Activated gamma-delta T cell treated with anti-CD3 and anti-CD28 coated beads, Interleukin-2, amount 50 U/mL, for 16 hours (primary cell): ENCODE measurements around the gene PGC.

Experiments used
- DNase-seq: peaks from one replicate; pipeline ENCODE4 v3.0.0-alpha.2; 2020; ENCODE audit warnings: low read depth

Gene PGC

DNA sequence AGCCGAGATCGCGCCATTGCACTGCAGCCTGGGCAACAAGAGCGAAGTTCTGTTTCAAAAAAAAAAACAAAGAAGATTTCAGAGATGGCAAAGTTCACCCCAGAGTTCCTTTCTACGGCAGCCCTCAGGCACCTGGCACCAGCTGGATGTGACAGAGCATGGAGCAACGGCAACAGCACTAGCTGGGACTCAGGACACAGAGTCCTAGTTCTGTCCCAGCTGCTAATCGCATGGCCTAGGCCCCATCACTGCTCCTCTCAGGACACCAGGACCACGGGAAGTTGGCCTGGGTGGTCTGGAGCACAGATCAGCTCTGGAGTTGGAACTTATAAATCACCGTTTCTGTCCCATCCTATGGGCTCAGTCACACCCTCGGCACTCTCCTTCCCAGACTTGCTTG is 1.1 kb downstream of the PGC start:
- no peak for DNase-seq

DNA sequence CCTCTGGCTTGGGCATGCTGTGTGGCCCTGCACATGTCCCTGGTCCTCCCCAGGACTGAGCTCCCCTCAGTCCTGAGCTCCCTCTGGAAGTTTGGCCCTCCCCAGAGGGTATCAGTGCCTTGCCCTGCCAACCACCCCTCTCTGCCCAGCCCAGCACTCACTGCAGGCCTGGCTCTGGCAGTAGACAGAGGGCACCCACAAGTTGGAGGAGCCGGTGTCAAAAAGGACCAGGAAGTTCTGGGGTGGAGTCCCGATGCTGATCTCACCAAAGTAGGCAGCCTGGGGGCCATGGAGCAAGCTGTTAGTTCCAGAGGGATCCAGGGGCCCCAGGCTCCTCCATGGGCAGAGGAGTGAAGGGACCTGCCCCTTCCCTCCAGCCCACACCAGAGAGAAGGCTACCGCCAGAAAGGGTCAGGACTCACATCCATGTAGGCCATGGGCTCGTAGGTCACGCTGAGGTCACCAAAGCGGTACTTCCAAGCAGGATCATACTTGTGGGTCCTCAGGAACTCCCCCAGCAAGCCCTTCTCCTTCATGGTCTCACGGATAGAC is 2.9 kb downstream of the PGC start:
- DNase-seq: no peak

DNA sequence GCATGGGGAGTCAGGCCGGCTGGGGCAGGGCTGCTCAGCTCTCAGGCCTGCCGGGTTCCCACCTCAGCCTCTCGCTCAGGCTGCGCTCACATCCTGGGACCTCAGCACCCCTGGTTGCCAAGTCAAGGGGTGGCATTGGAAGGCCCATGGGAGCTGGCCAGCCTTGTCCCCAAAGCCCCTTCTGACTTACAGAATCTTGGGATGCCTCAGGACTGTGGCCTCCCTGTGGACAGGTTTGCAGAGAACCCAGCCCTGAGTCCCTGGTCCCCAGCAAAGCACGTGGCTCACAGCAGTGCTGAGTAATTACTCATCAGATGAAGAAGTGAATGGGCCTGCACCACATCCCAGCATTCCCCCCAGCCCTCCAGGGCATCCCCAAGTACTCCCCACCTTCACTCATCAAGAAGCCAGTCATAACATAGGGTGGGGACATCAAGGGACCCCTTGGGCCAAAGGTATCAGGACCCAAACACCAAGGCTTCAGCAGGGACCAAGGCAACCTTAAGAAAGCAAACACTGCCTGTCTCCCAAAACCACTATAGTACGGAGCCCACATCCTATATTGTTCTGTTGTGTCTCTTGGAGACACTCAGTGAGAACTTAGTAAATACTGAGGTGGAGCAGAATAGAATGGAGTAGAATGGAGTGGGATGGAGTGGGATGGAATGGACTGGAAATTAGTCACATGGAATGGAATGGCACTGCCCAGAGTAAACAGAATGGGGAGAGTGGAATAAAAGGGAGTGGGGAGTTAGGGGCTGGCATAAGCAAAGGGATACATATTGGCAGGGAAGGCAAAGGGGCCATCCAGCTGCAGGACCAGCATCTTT is 3.6 kb downstream of the PGC start:
- DNase-seq: no peak

DNA sequence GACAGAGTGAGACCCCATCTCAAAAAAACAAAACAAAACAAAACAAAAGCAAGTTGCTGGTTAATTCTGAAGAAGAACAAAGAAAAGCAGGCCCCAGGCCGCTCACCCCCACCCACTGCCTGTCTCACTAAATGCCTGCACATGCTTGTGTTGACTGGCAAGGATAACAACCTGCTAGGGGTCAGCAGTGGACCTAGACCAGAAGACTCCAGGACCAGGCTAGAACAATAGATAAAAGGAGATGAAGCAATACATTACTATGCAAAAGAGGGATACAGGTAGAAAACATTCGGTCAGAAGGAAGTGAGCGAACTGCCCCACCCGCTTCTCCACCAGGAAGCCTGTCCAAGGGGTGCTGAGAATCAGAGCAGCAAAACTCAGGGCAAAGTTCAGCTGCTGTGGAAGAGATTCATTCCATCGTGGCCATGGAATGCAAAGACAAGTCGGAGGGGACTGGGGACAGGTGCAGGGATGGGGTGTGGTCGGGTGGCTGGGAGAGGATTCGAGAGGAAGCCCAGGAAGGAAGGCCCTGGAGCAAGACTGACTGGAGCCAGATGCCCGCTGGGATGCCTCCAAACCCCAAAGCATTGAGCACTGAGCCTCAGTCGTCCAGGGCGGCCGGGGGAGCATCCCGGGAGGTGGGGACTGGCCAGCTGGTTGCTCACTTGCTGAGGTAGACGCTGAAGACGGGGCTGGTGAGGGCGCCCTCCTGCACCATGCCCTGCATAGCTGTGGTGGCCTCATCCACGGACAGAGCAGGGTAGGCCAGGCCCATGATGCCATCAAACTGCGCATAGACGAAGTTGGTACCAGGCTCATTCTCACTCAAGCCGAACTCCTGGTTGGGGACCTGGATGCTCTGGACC is 5.3 kb downstream of the PGC start:
- no peak for DNase-seq

DNA sequence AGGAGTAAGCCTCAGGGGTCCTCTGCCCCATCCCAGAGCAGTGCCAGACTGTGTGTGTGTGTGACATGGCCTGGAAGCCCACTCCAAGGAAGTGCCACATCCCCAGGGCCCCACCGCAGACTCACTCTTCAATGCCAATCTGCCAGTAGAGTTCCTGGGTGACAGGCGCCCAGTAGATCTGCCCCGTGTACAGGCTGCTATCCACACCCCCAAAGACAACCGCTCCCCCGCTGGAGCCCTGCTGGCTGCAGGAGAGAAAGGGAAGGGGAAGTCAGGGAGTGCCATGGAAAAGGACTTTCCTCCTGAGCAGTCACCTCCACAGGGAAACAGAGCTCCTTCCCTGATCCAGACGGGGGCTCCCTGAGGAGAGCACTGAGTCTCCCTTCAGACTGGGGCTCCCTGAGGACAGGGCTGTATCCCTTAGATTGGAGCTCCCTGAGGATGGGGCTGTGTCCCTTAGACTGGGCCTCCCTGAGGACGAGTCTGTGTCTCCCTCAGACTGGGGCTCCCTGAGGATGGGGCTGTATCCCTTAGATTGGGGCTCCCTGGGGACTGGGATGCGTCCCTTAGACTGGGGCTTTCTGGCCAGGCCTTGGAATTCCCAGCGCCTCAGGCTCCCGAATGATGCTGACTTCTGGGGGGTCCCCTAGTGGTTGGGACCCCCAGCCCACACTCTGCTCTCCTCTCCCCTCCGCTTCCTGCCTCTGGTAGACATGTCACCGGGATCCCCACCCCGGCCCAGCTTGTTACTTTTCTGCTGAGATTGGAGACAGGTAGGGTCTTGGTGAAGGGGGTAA is 6.6 kb downstream of the PGC start:
- DNase-seq: no peak

DNA sequence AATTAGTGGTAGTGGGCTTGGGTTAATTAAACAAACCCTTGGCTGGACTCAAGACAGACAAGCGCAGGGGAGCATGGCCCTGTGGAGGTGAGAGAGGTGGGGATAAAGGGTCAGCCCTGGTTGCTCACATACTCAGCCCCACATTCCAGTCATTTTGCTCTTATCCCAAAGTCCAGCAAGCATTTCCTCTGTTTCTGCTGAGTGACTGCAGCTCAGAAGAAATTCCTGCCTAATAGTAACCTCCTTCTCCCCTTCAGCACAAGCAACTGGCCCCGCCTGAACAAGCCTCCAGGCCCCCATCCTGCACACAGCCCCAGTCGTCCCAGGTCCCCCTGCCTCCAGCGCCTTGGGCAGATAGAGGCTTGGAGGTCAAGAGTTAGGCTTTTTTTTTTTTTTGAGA is 8.2 kb downstream of the PGC start:
- no peak for DNase-seq

DNA sequence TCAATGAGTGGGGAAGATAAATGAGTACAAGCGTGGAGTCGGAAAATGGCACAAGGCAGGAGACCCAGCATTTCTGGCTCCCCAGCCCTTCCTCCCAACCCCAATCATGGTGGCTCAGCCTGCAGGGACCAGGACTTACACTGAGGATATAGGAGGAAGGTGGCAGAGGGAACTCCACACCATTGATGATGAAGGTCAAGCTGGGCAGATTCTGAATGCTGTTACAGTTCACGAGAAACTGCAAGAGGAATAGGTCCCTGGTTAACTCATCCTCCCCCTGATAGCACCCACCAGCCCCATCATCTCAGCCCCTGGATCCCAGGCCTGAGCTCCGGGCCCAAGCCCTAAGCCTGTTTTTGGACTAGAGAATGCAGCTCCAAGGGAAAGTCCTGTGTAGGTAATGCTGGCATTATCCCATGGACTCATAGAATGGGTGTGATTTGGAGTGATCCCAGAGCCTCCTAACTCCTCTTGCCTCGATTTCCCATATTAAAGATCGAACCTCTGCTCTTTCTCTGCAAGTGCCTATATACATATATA is 9.5 kb downstream of the PGC start:
- no peak for DNase-seq

DNA sequence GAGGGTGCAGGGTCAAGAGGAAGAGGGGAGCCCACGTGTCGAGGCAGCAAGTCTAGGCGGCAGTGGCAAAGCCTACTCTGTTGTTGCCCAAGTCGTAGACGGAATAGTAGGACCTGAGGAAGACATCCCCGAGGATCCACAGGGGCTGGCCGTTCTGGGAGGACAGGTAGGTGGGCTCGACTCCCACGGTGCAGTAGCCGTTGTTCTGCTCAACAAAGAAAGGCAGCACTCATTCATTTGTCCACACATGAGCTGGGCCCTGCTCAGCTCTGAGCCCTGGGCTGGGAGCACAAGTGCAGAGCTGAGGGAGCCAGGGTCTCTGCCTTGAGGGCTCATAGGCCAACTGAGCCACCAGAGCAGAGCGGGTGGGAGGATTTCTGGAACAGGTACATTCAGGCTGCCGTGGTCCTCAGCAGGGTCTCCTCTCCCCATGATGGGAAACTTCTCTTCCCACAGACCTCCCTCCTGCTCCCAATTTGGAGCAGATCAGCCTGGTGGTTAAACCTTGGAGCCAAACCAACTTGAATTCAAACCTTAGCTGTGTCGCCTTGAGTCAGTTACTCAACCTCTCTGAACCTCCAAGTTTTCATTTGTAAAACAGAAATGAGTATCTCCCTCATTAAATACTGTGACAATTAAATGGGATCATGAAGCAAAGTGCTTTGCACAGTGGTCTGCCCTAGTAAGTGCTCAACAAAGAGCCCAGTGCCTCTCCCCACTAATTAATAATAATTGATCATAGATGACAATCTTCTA is 10.2 kb downstream of the PGC start:
- no peak for DNase-seq

DNA sequence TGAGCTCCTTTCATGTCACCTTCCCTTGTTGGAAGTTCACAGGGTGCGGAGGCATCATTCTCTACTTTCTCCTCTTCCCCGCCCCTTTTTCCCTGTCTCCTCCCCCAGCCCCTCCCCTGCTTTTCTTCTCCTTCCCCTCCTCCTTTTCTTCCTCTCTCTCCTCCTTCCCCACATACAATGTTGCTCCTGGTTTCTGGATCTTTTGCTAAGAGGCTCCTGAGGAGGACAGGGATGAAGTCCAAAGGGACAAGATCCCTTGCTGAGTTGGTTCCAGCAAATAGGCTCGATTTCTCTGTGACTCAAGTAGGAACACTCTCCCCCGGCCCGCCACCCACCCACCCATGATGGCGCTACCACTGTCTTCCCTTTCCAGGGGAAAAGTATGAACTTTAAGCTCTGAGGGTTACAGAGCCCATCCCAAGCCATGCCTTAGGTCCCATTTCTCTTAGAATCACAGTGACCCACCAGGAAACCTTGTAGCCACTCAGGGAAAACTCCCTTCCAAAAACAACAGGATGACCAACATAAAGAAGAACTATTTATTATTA is 10.9 kb downstream of the PGC start:
- no peak for DNase-seq

DNA sequence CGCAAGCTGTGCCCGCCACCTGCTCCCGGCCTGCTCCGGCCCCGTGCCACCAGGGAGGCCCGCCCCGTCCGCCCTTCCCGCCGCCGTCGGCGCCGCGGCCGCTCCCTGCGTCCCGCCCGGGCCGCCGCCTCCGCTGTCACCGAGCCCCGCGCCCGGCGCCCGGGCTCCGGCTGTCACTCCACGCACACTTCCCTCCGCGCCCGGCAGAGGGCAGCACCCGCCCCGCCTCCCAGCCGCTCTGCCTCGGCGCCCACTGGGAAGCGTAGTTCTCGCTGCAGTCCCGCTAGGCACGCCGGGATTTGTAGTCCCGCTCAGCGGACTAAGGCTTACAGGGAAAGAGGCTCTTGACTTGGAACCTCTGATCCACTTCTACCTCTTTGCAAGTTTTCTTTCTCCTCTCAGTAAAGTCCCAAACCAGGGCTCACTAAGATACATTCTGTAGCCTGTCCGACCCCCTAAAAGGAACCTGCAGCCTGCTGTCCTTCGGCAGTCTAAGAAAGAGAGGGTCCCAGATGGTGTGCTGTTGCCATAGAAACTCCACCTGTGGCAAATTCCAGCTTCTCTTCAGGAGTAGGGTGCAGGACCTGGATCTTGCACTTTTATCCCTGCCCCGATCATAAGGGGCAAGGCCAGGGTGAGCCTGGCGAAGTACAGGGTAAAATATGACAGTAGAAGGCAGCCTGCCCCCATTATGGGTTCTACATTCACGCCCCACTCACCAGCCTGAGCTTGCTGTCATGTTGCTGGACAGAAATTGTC is 11.6 kb downstream of the PGC start, which contains the start of gene TFEB:
Gene TFEB (minus strand): TSS at position 182 of the 759 bp plus-strand sequence. CDS start 44,395 bp downstream, outside the sequence.
- DNase-seq: peak; percentile 88

DNA sequence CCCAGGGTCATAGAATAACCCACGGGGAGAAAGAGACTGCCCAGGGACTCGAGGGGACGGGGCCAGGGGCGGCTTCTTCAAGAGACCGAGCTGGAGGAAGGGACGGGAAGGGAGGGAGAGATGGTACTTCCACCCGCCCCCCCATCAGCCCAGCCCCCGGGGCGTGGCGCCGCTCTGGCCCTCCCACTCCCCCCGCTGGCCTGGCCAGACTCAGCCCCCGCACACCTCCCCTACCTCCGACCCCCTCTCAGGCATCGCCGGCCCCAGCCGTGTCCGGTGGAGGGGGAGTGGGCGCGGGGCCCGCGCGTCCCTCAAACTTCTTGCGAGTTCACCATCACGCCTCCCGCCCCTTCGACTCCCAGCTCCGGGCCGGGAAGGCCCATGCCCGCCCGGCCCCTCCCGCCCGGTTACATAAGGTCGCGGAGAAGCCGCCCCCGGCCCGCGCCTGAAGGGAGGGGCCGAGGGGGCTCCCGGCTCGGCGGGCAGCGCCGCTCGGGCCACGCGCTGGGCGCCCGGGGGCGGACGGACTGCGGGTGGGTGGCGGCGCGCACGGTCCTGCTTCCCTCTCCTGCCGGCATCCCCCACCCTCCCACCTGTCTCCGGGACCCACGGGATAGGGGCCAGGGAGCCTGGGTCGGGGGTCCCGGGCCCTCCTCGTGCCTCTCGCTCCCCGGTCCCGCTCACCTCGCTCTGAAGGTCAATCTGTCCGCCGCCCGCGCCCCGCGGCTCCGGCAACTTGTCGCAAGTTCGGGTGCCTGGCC is 12.4 kb downstream of the PGC start:
- DNase-seq: peak; percentile 48

DNA sequence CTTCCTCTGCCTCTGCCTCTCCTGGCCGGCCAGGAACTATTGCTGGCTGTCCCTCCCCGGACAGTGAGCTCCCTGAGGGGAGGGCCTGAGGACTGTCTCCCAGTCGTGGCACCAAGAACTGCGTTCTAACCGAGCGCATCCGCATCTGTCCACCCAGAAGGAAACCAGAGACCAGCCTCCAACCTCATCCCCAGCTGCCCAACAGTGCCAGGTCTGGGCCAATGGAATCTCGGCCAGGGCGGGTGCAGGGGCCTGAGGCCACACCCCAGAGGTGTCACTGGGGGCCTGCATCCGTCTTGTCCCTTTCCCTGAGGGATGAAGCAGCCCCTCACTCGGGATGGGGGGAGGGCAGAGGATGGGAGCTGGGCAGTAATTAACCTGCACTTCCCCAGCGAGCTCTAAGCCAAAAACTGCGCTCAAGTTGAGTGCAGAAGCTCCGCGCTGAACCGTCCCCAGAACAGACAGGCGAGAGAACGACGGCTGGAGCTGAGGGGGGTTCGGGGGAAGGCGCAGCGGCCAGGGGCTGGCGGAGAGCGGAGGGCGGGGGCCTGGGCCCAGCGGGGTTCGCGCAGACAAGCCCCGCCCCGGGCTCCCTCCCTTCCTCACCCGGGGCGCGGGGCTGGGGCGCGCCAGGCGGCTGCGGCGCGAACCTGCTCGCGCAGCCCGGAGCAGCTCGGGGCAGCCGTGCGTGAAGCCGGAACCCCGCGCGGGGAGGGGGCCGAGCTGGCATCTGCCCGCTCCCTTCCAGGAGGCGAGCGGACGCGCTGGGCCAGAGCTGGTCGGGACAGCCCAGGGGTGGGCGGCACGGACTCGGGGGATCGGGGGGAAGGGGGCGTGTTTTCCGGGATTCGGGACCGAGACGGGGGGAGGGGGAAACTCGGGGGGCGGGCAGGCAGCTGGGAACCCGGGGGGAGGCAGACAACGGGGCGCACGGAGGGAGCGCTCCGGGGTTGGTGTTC is 13.2 kb downstream of the PGC start:
- DNase-seq: peak; percentile 40

DNA sequence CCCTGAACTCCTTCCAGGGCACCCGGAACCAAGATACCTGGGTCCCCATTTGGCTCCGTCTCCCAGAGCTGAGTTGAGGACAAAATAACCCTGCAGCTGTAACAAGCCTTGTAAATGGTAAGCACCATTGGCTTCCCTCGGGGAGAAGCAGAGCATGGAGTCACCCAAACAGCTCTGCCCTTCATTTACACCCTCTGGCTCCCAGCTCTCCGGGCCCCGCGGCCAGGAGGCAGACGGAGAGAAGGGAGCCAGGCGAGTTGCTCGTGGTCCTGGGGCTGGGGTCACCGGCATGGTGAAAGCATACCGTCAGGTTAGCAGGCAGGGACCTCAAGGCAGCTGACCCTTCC is 13.9 kb downstream of the PGC start:
- no peak for DNase-seq

DNA sequence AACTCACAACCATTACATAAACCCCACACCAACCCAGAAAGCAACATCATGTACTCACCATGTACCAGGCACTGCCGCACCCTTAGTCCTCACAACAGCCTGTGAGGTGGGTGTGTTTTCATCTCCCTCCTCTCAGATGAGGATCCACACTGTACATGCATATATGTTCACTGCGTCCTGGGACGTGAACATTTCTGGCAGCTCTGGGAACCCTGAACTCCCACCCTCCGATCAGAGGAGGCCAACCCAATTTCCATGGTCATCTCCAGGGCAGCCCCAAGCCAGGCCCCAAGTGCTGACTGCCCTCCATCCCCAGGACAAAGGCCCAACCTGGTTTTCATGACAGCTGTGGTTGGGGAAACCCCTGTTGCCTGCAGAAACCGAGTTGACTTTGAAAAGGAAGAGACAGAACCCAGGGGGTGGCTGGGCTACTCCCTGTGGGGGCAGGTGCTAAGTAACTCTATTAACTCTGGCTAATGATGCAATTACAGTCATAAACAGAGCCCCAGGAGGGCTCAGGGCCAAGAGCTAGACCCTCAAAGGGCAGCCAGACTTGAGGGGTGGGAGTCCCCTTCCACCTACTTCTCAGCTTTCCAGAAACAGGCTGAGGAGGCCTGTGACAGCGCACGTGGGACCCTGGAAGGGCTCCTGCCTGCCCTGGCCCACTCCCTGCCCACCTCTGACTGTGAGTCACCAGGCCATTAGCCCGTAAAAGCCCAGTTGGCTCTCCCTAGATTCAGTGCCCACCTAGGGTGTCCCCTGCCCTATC is 14.4 kb downstream of the PGC start:
- peak; percentile 56 for DNase-seq

DNA sequence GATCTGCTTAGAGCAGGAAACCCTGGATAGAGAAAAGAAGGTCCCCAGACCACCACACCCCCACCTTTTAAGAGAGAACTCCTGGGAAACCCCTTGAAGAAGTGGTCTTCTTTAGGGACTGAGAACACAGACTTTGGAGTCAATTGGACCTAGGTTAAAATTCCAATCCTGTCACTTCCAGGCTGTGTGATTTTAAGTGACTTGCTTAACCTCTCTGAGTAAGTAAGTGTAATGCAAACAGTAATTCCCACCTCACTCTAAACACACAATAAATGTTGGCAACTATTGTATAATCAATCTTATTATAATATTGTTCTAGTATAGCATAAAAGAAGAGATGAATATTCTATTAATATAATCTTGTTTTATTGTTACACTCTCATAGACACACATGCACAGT is 15.0 kb downstream of the PGC start:
- DNase-seq: no peak

DNA sequence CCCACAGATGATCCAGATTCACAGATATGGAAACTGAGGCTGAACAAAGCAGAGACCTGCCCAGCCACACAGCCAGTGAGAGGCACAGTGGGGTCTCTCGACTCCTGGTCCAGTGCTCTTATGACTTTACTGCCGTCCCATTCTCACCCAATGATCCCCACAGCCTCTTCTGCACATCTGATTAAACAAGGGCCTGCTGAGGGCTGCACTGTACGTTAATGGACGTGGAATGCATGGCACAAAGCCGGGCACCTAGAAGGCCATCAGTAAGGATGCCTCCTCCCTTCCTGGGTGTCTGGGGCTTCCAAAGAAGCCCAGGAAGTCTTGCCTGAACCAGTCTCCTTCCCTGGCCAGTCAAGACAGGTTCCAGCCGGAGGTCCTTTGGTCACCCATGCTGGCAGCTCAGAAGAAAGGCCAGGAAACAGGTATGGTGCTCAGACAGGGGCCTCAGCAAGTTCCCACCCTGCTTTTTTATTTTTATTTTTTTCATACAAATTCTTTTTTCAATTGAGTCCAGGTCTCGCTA is 15.6 kb downstream of the PGC start:
- no peak for DNase-seq
